GM12878 (cell line): Measurements from ENCODE around the gene HSF4. TPM values are rescaled to one million over a fixed set of nuclear protein-coding genes. Genes with fewer than 3 reads are reported as not detected.
A peak's percentile ranks its signal among the peaks of the same experiment; 100 is the strongest.

Experiments used
- BRCA1 ChIP-seq: IDR thresholded peaks from 2 replicates; pipeline ENCODE4 v1.6.1; 2011; ENCODE audit warnings: low read depth, low read length, improper control_type of control experiment
- ESRRA ChIP-seq: IDR thresholded peaks from 2 replicates; pipeline ENCODE4 v1.6.1; 2012; ENCODE audit warnings: mild to moderate bottlenecking, low read length, improper control_type of control experiment
- HDGF ChIP-seq: fragments of 450-650 bp; IDR thresholded peaks from 2 replicates; pipeline ENCODE4 v1.6.1; 2016; ENCODE audit warnings: antibody characterized with exemption
- IKZF1 ChIP-seq: fragments of 450-650 bp; conservative IDR thresholded peaks from 2 replicates; pipeline ENCODE4 v1.6.1; 2017; ENCODE audit warnings: antibody characterized with exemption, mild to moderate bottlenecking
- KAT2A ChIP-seq: conservative IDR thresholded peaks from 2 replicates; pipeline ENCODE4 v1.6.1; 2011; ENCODE audit warnings: low read depth, low read length; ENCODE audit not compliant: control insufficient read depth
- MTA2 ChIP-seq: fragments of 450-650 bp; IDR thresholded peaks from 2 replicates; pipeline ENCODE4 v1.6.1; 2016; ENCODE audit warnings: low read depth, mild to moderate bottlenecking, moderate library complexity
- PAX8 ChIP-seq: fragments of 450-650 bp; IDR thresholded peaks from 2 replicates; pipeline ENCODE4 v1.6.1; 2017; ENCODE audit warnings: mild to moderate bottlenecking, moderate library complexity
- PML ChIP-seq: IDR thresholded peaks from 2 replicates; pipeline ENCODE4 v1.6.1; 2012; ENCODE audit warnings: low read length, inconsistent platforms
- RCOR1 ChIP-seq: conservative IDR thresholded peaks from 2 replicates; pipeline ENCODE4 v1.6.1; 2012; ENCODE audit warnings: low read depth, low read length, improper control_type of control experiment
- SMARCA5 ChIP-seq: fragments of 450-650 bp; IDR thresholded peaks from 2 replicates; pipeline ENCODE4 v1.6.1; 2017; ENCODE audit warnings: mild to moderate bottlenecking
- SMC3 ChIP-seq: IDR thresholded peaks from 2 replicates; pipeline ENCODE4 v1.6.1; 2011; ENCODE audit warnings: low read length, improper control_type of control experiment, borderline replicate concordance
- SPI1 ChIP-seq: IDR thresholded peaks from 2 replicates; pipeline ENCODE4 v1.6.1; 2011; ENCODE audit warnings: low read depth, mild to moderate bottlenecking, low read length, moderate library complexity, borderline replicate concordance; ENCODE audit not compliant: insufficient read depth
- SREBF2 ChIP-seq: IDR thresholded peaks from 2 replicates; pipeline ENCODE4 v1.6.1; 2012; ENCODE audit warnings: mild to moderate bottlenecking, low read length
- STAT3 ChIP-seq: IDR thresholded peaks from 2 replicates; pipeline ENCODE4 v1.6.1; 2011; ENCODE audit warnings: low read depth, low read length, improper control_type of control experiment
- TCF3 ChIP-seq: IDR thresholded peaks from 2 replicates; pipeline ENCODE4 v1.6.1; 2012; ENCODE audit warnings: low read depth, mild to moderate bottlenecking, low read length, borderline replicate concordance; ENCODE audit not compliant: insufficient read depth
- polyA plus RNA-seq, 11 experiments: library from polyadenylated mRNA; depleted of rRNA in 4 of 11; unstranded in 6 of 11; stranded (reverse) in 5 of 11; fragments of >200 nt; fragmentation: Nextera tagmentation in 4 of 11; fragmentation: Illumina TruSeq in 1 of 11; extraction: Ambion mirVana in 4 of 11; extraction: Trizol in 1 of 11; gene quantifications; 1 replicate in 1 of 11; 2 replicates in 10 of 11; pipeline versions ENCODE4 v1.2.1 to v1.2.3, GENCODE V29; 2011 to 2016; ENCODE audit warnings: inconsistent platforms in 2 of 11, missing spikeins in 2 of 11, low read depth in 1 of 11
- total RNA-seq, 4 experiments: library from RNA; depleted of rRNA in 3 of 4; stranded (reverse); fragments of >200 nt in 3 of 4; fragmentation: Illumina TruSeq in 1 of 4; extraction: Trizol in 1 of 4; gene quantifications; 2 replicates each; pipeline versions ENCODE4 v1.2.1 to v1.2.3, GENCODE V29; 2013 to 2021
- TF ChIP-seq, protein P1 (sequence below): fragments of 150-350 bp; IDR thresholded peaks from 2 replicates; pipeline ENCODE4 v1.6.1; 2016; ENCODE audit warnings: low read depth, low read length
- TF ChIP-seq, protein P2 (sequence below): IDR thresholded peaks from 2 replicates; pipeline ENCODE4 v1.6.1; 2011; ENCODE audit warnings: low read depth, mild to moderate bottlenecking, low read length, moderate library complexity, borderline replicate concordance; ENCODE audit errors: extremely low read depth
- TF ChIP-seq, protein P3 (sequence below): fragments of 450-650 bp; IDR thresholded peaks from 2 replicates; pipeline ENCODE4 v1.6.1; 2017; ENCODE audit warnings: antibody characterized with exemption, mild to moderate bottlenecking, moderate library complexity
- TF ChIP-seq, protein P4 (sequence below): fragments of 450-650 bp; IDR thresholded peaks from 2 replicates; pipeline ENCODE4 v1.6.1; 2017; ENCODE audit warnings: mild to moderate bottlenecking, moderate library complexity
- TF ChIP-seq, protein P5 (sequence below): fragments of 450-650 bp; IDR thresholded peaks from 2 replicates; pipeline ENCODE4 v1.6.1; 2014; ENCODE audit warnings: mild to moderate bottlenecking

The HSF4 gene
- total and polyA plus RNA-seq, 10 of the 15 experiments (the other 5 are each of a cell fraction or from before 2014, with no cell fraction given): 0.31 to 9.9 (median 2.6) TPM; not detected in 1

DNA sequence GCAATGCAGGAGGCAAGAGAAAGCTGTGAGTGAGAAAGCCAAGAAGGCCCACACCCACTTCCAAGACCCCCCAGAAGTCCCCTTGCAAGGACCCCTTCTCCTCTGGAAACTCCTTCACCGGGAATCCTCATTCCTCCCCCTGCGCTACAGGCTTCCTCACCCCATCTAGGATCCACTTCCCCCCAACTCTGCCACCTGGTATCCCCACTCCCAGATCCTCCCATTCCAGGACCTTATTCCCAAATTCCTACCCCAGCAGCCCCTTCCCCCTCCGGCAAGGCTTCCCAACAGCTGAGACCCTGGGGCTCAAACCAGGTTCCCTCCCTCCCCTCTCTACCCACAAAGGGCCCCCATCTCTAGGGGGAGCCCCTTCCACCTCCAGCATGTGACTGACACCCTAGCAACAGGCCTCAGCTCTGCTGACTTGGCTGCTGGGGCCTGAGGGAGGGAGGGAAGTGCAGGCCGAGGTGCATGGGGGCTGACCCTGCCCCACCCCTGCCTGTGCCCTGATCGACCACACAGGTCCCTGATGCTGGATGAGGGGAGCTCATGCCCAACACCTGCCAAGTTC is 2.1 kb downstream of the HSF4 start (continued):
- TF ChIP-seq BRCA1: no peak
- no peak for TF ChIP-seq SREBF2
- TF ChIP-seq, protein P1, sequence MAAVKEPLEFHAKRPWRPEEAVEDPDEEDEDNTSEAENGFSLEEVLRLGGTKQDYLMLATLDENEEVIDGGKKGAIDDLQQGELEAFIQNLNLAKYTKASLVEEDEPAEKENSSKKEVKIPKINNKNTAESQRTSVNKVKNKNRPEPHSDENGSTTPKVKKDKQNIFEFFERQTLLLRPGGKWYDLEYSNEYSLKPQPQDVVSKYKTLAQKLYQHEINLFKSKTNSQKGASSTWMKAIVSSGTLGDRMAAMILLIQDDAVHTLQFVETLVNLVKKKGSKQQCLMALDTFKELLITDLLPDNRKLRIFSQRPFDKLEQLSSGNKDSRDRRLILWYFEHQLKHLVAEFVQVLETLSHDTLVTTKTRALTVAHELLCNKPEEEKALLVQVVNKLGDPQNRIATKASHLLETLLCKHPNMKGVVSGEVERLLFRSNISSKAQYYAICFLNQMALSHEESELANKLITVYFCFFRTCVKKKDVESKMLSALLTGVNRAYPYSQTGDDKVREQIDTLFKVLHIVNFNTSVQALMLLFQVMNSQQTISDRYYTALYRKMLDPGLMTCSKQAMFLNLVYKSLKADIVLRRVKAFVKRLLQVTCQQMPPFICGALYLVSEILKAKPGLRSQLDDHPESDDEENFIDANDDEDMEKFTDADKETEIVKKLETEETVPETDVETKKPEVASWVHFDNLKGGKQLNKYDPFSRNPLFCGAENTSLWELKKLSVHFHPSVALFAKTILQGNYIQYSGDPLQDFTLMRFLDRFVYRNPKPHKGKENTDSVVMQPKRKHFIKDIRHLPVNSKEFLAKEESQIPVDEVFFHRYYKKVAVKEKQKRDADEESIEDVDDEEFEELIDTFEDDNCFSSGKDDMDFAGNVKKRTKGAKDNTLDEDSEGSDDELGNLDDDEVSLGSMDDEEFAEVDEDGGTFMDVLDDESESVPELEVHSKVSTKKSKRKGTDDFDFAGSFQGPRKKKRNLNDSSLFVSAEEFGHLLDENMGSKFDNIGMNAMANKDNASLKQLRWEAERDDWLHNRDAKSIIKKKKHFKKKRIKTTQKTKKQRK: no peak
- TF ChIP-seq RCOR1: no peak
- TF ChIP-seq, protein P2, sequence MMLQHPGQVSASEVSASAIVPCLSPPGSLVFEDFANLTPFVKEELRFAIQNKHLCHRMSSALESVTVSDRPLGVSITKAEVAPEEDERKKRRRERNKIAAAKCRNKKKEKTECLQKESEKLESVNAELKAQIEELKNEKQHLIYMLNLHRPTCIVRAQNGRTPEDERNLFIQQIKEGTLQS: no peak
- TF ChIP-seq SPI1: peak; percentile 29; the same call in 1 of the 2 replicates
- TF ChIP-seq PAX8: no peak
- TF ChIP-seq PML: no peak
- no peak for TF ChIP-seq KAT2A
- no peak for TF ChIP-seq ESRRA
- TF ChIP-seq HDGF: peak; percentile 74; the same call in 1 of the 2 replicates
- TF ChIP-seq SMC3: no peak
- no peak for TF ChIP-seq STAT3
- no peak for TF ChIP-seq SMARCA5
- TF ChIP-seq, protein P3, sequence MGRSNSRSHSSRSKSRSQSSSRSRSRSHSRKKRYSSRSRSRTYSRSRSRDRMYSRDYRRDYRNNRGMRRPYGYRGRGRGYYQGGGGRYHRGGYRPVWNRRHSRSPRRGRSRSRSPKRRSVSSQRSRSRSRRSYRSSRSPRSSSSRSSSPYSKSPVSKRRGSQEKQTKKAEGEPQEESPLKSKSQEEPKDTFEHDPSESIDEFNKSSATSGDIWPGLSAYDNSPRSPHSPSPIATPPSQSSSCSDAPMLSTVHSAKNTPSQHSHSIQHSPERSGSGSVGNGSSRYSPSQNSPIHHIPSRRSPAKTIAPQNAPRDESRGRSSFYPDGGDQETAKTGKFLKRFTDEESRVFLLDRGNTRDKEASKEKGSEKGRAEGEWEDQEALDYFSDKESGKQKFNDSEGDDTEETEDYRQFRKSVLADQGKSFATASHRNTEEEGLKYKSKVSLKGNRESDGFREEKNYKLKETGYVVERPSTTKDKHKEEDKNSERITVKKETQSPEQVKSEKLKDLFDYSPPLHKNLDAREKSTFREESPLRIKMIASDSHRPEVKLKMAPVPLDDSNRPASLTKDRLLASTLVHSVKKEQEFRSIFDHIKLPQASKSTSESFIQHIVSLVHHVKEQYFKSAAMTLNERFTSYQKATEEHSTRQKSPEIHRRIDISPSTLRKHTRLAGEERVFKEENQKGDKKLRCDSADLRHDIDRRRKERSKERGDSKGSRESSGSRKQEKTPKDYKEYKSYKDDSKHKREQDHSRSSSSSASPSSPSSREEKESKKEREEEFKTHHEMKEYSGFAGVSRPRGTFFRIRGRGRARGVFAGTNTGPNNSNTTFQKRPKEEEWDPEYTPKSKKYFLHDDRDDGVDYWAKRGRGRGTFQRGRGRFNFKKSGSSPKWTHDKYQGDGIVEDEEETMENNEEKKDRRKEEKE: no peak
- no peak for TF ChIP-seq TCF3
- TF ChIP-seq, protein P4, sequence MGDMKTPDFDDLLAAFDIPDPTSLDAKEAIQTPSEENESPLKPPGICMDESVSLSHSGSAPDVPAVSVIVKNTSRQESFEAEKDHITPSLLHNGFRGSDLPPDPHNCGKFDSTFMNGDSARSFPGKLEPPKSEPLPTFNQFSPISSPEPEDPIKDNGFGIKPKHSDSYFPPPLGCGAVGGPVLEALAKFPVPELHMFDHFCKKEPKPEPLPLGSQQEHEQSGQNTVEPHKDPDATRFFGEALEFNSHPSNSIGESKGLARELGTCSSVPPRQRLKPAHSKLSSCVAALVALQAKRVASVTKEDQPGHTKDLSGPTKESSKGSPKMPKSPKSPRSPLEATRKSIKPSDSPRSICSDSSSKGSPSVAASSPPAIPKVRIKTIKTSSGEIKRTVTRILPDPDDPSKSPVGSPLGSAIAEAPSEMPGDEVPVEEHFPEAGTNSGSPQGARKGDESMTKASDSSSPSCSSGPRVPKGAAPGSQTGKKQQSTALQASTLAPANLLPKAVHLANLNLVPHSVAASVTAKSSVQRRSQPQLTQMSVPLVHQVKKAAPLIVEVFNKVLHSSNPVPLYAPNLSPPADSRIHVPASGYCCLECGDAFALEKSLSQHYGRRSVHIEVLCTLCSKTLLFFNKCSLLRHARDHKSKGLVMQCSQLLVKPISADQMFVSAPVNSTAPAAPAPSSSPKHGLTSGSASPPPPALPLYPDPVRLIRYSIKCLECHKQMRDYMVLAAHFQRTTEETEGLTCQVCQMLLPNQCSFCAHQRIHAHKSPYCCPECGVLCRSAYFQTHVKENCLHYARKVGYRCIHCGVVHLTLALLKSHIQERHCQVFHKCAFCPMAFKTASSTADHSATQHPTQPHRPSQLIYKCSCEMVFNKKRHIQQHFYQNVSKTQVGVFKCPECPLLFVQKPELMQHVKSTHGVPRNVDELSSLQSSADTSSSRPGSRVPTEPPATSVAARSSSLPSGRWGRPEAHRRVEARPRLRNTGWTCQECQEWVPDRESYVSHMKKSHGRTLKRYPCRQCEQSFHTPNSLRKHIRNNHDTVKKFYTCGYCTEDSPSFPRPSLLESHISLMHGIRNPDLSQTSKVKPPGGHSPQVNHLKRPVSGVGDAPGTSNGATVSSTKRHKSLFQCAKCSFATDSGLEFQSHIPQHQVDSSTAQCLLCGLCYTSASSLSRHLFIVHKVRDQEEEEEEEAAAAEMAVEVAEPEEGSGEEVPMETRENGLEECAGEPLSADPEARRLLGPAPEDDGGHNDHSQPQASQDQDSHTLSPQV: no peak
- no peak for TF ChIP-seq MTA2
- TF ChIP-seq IKZF1: peak; percentile 72
- TF ChIP-seq, protein P5, sequence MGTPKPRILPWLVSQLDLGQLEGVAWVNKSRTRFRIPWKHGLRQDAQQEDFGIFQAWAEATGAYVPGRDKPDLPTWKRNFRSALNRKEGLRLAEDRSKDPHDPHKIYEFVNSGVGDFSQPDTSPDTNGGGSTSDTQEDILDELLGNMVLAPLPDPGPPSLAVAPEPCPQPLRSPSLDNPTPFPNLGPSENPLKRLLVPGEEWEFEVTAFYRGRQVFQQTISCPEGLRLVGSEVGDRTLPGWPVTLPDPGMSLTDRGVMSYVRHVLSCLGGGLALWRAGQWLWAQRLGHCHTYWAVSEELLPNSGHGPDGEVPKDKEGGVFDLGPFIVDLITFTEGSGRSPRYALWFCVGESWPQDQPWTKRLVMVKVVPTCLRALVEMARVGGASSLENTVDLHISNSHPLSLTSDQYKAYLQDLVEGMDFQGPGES: no peak
